Stimulated activated naive CD8-positive, alpha-beta T cell treated with anti-CD3 and anti-CD28 coated beads, Interleukin-15, Interleukin-2, amounts not matched to agents 100 U/mL and 50 U/mL, for 24 hours (primary cell): ENCODE data around the gene BIN1.
"Not testable (repeated sequence)": the region's sequence is repeated elsewhere in the genome, so short reads cannot be mapped to it uniquely, and the experiment has no call there.

Source experiments
- ATAC-seq: fragments of 150-1000 bp; cut with Tn5 transposase; one replicate; pipeline ENCODE4 v1.10.0; 2021
- DNase-seq: peaks from one replicate; pipeline ENCODE4 v3.0.0; 2021

BIN1 gene

GRCh38 chr2:127046579-127046978 is 60.4 kb downstream of the BIN1 start:
- DNase-seq: no peak
- ATAC-seq: no peak

- DNase-seq (no peak), ATAC-seq (no peak)
Observed at GRCh38 chr2:127045792-127046501, 61.0 kb downstream of the BIN1 start.

DNA sequence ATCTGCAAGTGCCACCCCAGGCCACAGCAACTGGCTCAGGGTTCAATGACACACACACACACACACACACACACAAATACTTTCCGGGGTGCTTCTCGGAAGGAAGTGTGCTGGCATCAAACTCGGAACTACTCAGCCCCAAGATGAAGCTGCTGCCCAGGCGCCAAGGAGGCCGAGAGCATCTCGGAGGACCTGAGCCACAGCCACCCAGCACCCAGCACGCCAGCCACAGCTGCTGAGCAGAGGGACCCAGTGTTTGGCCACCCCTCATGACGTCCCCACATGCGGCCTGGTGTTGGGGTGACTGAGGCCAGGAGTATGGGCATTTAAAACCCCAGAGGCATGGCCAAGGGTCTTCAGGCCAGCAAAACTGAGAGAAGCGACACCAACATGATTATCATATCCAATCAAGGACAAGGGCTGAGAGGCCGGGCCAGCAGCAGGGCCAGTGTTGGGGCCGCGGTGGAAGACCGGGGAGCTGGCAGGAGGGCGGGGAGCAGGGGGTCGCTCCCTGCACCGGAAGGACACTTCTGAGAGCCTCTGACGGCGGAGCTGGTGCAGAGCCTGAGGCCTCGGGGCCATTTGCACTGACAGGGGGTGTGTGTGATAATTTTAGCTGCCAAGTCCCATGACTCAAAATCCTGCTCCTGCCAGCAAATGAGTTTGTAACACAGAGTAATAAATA is 61.8 kb downstream of the BIN1 start:
- ATAC-seq (no peak), DNase-seq (no peak)

- DNase-seq: no peak
Observed at GRCh38 chr2:127044165-127044718, 62.7 kb downstream of the BIN1 start.

DNA sequence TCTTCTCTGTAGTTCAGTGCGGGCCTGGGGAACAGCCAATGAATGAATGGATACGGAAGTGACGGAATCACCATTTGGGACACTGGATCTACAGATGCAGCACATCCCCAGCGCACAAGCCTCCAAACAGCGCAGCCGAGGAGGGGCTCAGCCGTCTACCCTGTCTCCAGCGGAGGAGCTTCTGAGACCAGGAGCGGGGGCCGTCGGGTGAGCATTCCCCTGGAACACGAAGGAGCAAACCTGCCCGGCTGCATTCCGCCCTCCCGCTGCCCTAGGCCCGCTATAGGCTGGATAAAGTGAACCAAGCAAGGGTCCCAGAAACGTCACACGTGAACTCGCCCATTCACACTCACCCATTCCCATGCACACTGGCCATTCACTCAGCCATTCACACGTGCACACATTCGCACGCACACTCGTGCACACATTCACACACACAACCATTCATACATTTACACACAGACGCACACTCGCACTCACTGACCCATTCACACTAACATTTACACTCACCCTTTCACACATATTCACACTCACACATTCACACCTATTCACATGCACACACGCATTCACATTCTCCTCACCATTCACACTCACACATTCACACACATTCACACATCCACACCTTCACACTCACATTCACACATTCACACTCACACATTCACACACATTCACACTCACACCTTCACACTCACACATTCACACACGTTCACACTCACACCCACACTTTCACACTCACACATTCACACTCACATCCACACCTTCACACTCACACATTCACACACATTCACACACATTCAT is 63.4 kb downstream of the BIN1 start:
- no peak for DNase-seq
- ATAC-seq: no peak

More at GRCh38 chr2:127044165-127044718, 62.7 kb downstream of the BIN1 start:
- ATAC-seq: no peak

DNA sequence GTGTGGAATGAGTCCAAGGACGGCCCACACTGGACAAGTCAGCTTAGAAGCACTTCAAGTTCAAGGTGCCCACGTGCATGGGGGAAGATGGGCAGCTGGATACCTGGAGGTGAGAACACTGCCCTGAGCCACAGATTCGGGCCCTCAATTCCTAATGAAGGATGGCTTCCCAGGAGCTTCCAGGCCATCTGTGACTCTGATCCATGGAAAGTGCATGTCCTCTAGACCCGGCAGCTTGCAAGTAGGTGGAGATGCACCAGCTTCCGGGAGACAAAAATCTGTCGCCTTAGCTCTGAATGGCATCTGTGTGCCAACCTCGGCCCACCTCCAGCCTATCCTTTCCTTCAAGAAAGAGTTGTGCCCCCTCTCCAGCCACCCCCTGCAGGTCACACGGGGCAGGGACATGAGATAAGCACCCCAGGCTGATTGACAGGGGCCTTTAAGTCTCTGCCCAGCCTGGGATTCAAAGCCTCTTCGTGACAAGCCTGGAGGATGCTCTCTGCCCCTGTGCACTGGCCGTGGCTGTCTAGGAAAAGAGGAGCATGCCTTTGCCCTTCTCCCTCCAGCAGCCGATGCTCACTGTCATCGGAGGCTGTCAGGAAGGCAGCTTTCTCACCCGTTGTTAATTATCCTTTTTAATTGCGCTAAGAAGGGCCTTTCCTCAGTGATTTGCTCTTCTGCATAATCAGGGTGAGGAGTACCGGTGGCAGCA is 65.5 kb downstream of the BIN1 start:
- no peak for DNase-seq
- ATAC-seq: no peak

DNA sequence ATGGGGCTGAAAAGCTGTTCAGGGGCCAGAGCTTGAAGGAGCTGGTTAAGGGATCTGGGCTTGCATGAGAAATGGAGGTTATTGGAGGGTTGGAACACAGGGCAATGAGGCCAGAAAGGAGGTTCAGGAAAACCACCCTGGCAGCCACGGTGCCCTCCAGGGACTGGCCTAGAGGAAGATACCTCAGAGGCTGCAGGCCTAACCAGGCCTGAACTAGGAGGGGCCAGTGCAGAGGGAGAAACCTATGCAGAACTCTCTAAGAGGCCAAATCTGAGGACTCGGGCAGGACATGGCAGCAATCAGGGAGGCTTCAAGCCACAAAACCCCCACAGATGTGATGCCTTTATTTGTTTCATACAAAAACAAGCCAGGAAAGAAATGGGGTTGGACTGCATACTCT is 66.8 kb downstream of the BIN1 start:
- DNase-seq (no peak), ATAC-seq (no peak)

DNA sequence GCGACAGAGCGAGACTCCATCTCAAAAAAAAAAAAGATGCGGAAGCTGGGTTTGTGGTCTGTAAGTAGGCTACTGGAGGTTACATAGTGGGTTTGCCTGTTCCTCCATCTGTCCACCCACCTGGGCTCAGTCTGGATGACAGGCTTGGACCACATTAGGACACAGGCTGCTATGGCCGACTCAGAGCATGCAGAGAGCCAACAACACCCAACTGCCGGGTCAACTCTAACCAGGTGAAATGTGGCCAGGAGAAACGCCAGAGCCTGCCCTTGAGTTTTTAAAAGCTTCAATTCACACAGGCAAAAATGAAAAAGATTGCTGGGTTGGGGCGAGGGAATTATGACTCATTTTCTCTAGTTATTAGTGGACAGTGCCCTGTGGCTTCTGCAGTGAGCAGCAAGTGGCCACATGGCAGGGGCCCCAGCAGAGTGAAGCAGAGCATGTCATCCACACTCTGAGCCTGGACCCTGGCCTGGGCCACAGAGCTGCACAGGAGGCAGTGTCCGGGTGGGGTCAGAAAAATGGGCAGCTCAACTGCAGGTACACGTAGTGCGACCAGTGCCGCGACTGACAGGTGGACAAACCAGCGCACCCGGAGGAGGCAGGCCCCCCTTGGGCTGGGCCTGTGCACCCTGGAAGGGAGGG is 67.4 kb downstream of the BIN1 start:
- ATAC-seq (peak; percentile 37), DNase-seq (no peak)

DNA sequence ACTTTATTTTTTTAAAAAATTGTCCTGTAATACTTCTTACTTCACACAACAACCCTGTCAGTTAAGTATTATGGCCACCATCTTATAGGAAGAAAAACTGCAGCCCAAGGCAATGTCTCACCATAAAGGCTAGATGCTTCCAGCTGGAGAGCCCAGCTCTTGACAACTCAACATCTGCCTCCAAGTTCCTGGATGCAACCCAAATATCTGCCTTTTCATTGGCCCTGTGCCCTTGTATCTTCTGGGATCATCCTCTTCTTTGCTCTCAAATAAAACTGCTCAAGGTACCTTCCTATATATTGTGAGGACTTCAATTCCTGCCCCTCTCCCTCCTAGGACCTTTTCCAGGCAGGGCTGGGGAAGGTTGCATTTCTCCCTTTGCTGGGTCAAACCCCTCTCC is 69.5 kb downstream of the BIN1 start:
- ATAC-seq: no peak

GRCh38 chr2:127034883-127035611 is 71.9 kb downstream of the BIN1 start:
- ATAC-seq (no peak), DNase-seq (no peak)

More for the DNA sequence above, 69.5 kb downstream of the BIN1 start:
- no peak for DNase-seq

DNA sequence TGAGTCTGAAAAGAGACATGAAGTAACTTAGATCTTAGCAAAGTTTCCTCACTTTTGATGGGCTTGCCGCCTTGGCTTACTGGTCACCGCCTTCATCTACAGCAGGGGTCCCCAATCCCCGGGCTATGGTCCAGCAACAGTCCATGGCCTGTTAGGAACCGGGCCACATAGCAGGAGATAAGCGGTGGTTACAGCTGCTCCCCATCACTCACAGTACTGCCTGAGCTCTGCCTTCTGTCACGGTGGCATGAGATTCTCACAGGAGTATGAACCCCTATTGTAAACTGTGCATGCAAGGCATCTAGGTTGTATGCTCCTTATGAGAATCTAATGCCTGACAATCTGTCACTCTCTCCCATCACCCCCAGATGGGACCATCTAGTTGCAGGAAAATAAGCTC is 72.9 kb downstream of the BIN1 start:
- DNase-seq: no peak
- ATAC-seq: no peak

GRCh38 chr2:127032621-127033020 is 74.3 kb downstream of the BIN1 start:
- ATAC-seq: no peak
- no peak for DNase-seq

DNA sequence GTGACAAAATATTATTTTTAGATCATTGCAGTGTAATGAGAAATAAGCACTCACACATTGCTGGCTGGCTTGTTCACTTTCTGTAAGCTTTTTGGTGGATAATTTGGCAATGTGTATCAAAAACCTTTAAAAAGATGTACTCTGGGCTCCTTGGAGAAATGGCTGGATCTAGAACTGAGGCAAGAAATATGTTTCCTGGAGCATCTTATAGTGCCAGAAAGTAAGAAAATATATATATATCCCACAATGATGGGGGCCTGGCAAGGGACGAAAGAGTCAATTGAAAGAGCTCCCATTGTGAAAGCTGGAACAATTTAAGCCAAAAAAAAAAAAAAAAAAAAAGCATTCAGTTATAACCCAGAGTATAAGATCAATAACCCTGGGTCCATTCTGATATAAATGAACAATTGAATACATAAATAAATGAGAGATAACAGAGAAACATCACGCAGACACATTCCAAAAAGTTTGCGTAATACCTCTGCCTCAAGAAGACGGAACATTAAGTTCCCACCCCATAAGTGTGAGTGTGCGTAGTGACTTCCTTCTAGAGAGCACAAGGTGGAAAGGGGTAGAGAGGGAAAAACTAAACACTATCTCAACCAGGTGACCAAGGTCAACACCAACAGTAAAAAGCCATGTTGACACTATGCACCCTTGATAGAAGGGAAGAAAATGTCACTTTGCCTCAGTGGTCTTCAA is 77.5 kb downstream of the BIN1 start:
- DNase-seq: no peak
- ATAC-seq: no peak

GRCh38 chr2:127028745-127029144 is 78.2 kb downstream of the BIN1 start:
- not testable (repeated sequence) for ATAC-seq, DNase-seq

GRCh38 chr2:127027715-127028114 is 79.2 kb downstream of the BIN1 start:
- ATAC-seq (no peak), DNase-seq (no peak)

GRCh38 chr2:127025359-127026166 is 81.4 kb downstream of the BIN1 start:
- ATAC-seq (peak; percentile 92), DNase-seq (peak; percentile 76)

DNA sequence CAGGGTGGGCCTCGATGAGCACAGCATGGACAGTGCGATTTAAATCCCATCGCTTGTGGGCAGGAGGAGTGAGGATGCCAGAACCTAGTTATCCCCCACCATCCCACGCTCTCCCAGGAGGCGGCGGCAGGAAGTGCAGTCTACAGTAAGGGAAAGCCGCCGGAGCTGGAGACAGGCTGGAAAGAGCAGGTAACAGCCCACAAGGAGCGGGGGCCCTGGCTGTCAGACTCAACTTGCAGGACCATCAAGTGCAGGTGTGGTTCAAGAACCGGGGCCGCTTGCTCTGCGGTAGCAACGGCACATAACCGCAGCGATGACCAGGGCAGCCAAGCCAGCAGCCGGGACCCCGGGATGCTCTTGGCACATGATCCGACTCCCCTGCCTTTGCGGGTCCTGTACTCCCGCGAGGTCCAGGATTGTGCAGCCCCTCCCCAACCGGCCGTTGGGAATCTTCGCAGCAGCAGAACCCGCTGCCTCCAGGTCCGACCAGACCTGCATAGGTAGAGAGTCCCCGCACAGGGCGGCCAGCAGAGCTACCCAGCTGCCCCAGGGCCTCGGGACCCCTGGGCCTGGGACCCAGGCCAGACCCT is 82.1 kb downstream of the BIN1 start:
- DNase-seq (no peak), ATAC-seq (peak; percentile 2)

DNA sequence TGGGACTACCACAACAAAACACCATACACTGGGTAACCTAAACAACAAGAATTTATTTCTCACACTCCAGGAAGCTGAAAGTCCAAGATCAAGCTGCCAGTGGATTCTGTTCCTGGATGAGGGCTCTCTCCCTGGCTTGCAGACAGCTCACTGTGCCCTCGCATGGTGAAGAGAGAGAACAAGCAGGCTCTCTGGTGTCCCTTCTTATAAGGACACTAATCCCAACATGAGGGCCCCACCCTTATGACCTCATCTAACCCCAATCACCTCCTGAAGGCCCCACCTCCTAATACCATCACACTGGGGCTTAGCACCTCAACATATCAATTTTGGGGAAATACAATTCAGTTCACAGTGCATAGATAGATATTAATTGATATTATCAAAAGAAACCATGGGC is 83.5 kb downstream of the BIN1 start:
- DNase-seq: no peak

GRCh38 chr2:127022817-127023216 is 84.1 kb downstream of the BIN1 start:
- no peak for DNase-seq
- no peak for ATAC-seq

More for the DNA sequence above, 83.5 kb downstream of the BIN1 start:
- no peak for ATAC-seq
